MM.1S (cell line): ENCODE results near the gene RSPH6A.

Experiments used
- DNase-seq: peaks from one replicate; pipeline ENCODE4 v3.0.0-alpha.2; 2015
- H2AFZ ChIP-seq: fragments of 300-600 bp; sonication (generic); 2 replicates; pipeline ENCODE4 v1.6.0; 2016; ENCODE audit warnings: antibody characterized with exemption, low read length
- H3F3A ChIP-seq: fragments of 300-600 bp; sonication (generic); 2 replicates; pipeline ENCODE4 v1.6.1; 2016; ENCODE audit warnings: mild to moderate bottlenecking, antibody characterized with exemption, low read length, moderate library complexity, mixed read lengths; ENCODE audit not compliant: insufficient read depth
- H3K27ac ChIP-seq: fragments of 300-600 bp; sonication (generic); 2 replicates; pipeline ENCODE4 v1.5.1; 2016; ENCODE audit warnings: mild to moderate bottlenecking, low read length
- H3K27me3 ChIP-seq: fragments of 300-600 bp; sonication (generic); replicated peaks from 2 replicates; pipeline ENCODE4 v1.6.0; 2016; ENCODE audit warnings: low read length; ENCODE audit not compliant: insufficient read depth
- H3K36me3 ChIP-seq: fragments of 300-600 bp; sonication (generic); replicated peaks from 2 replicates; pipeline ENCODE4 v1.6.1; 2016; ENCODE audit warnings: mild to moderate bottlenecking, low read length, mixed read lengths; ENCODE audit not compliant: insufficient read depth
- H3K4me1 ChIP-seq: fragments of 300-600 bp; sonication (generic); 2 replicates; pipeline ENCODE4 v1.6.1; 2016; ENCODE audit warnings: low read length, mixed read lengths
- H3K4me2 ChIP-seq: fragments of 300-600 bp; sonication (generic); 2 replicates; pipeline ENCODE4 v1.6.0; 2016; ENCODE audit warnings: low read depth, low read length
- H3K4me3 ChIP-seq: fragments of 300-600 bp; sonication (generic); 2 replicates; pipeline ENCODE4 v1.5.1; 2016; ENCODE audit warnings: low read length, mixed read lengths
- H3K79me2 ChIP-seq: fragments of 300-600 bp; sonication (generic); 2 replicates; pipeline ENCODE4 v1.6.1; 2016; ENCODE audit warnings: mixed run types, low read length, mixed read lengths
- H3K9ac ChIP-seq: fragments of 300-600 bp; sonication (generic); 2 replicates; pipeline ENCODE4 v1.6.1; 2016; ENCODE audit warnings: low read length, mixed read lengths
- H3K9me2 ChIP-seq: fragments of 300-600 bp; sonication (generic); replicated peaks from 2 replicates; pipeline ENCODE4 v1.6.1; 2016; ENCODE audit warnings: mild to moderate bottlenecking, low read length, mixed read lengths; ENCODE audit not compliant: insufficient read depth
- H3K9me3 ChIP-seq: fragments of 300-600 bp; sonication (generic); replicated peaks from 2 replicates; pipeline ENCODE4 v1.6.1; 2016; ENCODE audit warnings: mild to moderate bottlenecking, low read length, mixed read lengths; ENCODE audit not compliant: insufficient read depth
- H4K20me1 ChIP-seq: fragments of 300-600 bp; sonication (generic); 2 replicates; pipeline ENCODE4 v1.6.1; 2016; ENCODE audit warnings: mild to moderate bottlenecking, low read length, moderate library complexity, mixed read lengths; ENCODE audit not compliant: insufficient read depth
- CTCF ChIP-seq: fragments of 300-600 bp; sonication (generic); IDR thresholded peaks from 2 replicates; pipeline ENCODE4 v1.5.1; 2016; ENCODE audit warnings: antibody characterized with exemption, low read length, mixed read lengths
- EZH2 ChIP-seq: fragments of 300-600 bp; sonication (generic); optimal IDR thresholded peaks from 2 replicates; pipeline ENCODE3; 2017; ENCODE audit warnings: low read depth, mild to moderate bottlenecking, antibody characterized with exemption, low read length, mixed read lengths
- EZH2phosphoT487 ChIP-seq: fragments of 300-600 bp; sonication (generic); IDR thresholded peaks from 2 replicates; pipeline ENCODE4 v1.6.1; 2018; ENCODE audit warnings: antibody characterized with exemption, low read length

Gene RSPH6A

GRCh38 chr19:45804959-45805230 is 10.2 kb downstream of the RSPH6A start:
- H3K4me3 ChIP-seq = no peak overlapping the region
- no peaks in the 10 kb centered on the region for H3K27me3 ChIP-seq
- H3K36me3 ChIP-seq = no peaks in the 10 kb centered on the region
- H4K20me1 ChIP-seq = no peaks in the 10 kb centered on the region
- H3K4me1 ChIP-seq = peaks cover 6% of the 10 kb centered on the region
- no peaks in the 10 kb centered on the region for H3K79me2 ChIP-seq
- H3K9me2 ChIP-seq = no peaks in the 10 kb centered on the region
- H3K9ac ChIP-seq = no peak overlapping the region
- no peaks in the 10 kb centered on the region for H3K9me3 ChIP-seq
- TF ChIP-seq EZH2phosphoT487 = no peak
- no peak for TF ChIP-seq CTCF
- TF ChIP-seq EZH2 = no peak
- H3F3A ChIP-seq = peaks cover 6% of the 10 kb centered on the region
- no peak overlapping the region for H2AFZ ChIP-seq
- no peak overlapping the region for H3K27ac ChIP-seq
- H3K4me2 ChIP-seq = no peak overlapping the region
- DNase-seq = no peak

GRCh38 chr19:45804140-45804958 is 10.8 kb downstream of the RSPH6A start:
- Histone ChIP-seq H3K4me2 (no peak overlapping the region), H3K4me3 (no peak overlapping the region), H3K9me2 (no peaks in the 10 kb centered on the region), H3K9ac (no peak overlapping the region), H3K4me1 (peaks cover under 1% of the 10 kb centered on the region; the same call in 1 of the 2 replicates), H2AFZ (no peak overlapping the region), H3K36me3 (no peaks in the 10 kb centered on the region), H3K27ac (no peak overlapping the region), H3K79me2 (no peaks in the 10 kb centered on the region), H3F3A (peaks cover under 1% of the 10 kb centered on the region), H3K9me3 (no peaks in the 10 kb centered on the region), H3K27me3 (no peaks in the 10 kb centered on the region), H4K20me1 (no peaks in the 10 kb centered on the region)
- no peak for DNase-seq
- TF ChIP-seq EZH2phosphoT487 (no peak), EZH2 (no peak), CTCF (no peak)

DNA sequence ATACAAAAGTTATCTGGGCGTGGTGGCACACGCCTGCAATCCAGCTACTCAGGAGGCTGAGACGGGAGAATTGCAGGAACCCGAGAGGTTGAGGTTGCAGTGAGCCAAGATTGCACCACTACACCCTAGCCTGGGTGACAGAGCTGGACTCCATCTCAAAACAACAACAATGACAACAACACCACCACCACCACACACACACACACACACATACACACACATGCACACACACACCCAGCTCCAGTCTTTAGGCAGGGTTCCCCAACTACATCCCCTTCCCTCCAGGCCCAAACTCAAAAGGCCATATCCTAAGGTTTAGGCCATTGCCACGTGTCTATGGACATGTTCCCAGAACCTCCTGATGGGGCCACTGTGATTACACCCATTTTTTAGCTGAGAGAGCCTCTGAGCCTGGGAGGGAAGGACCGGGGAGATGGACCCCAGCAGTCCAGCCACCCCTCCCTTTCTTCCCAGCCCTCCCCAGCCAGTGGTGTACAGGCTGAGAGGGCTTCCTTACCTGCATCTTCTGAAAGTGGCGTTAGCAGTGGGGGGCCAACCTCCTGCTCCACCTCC is 13.4 kb downstream of the RSPH6A start:
- H3K9me3 ChIP-seq = no peaks in the 10 kb centered on the region
- H3F3A ChIP-seq = no peaks in the 10 kb centered on the region
- H3K4me3 ChIP-seq = no peak overlapping the region
- DNase-seq = no peak
- H3K9ac ChIP-seq = no peak overlapping the region
- H3K36me3 ChIP-seq = no peaks in the 10 kb centered on the region
- H3K79me2 ChIP-seq = no peaks in the 10 kb centered on the region
- no peaks in the 10 kb centered on the region for H3K9me2 ChIP-seq
- no peak overlapping the region for H3K27ac ChIP-seq
- TF ChIP-seq CTCF = no peak
- TF ChIP-seq EZH2phosphoT487 = no peak
- TF ChIP-seq EZH2 = no peak
- H4K20me1 ChIP-seq = no peaks in the 10 kb centered on the region
- no peaks in the 10 kb centered on the region for H3K27me3 ChIP-seq
- H3K4me1 ChIP-seq = no peaks in the 10 kb centered on the region
- H2AFZ ChIP-seq = no peak overlapping the region
- no peak overlapping the region for H3K4me2 ChIP-seq
